Panc1 (cell line): ENCODE results near the gene YDJC. TPM values are rescaled to one million over a fixed set of nuclear protein-coding genes. Genes with fewer than 3 reads are reported as not detected.

Experiments used
- ATAC-seq: fragments of 200-7000 bp; cut with Tn5 transposase; 2 replicates; pipeline ENCODE4 v1.9.1; 2020; ENCODE audit warnings: mild to moderate bottlenecking, moderate library complexity
- BruUV-seq: library from RNA; stranded (reverse); fragments of 400-500 nt; replicated peaks from 2 replicates; lab custom pipeline; 2021; lab: Mats Ljungman, UMichigan
- CTCF ChIA-PET: fragments of 300-600 bp; sonication (Branson Sonifier 250); formaldehyde crosslinking; loops from one replicate; lab custom pipeline; 2022; ENCODE audit warnings: antibody characterized with exemption; lab: Charles Lee
- POLR2A ChIA-PET: fragments of 300-600 bp; sonication (Branson Sonifier 250); formaldehyde crosslinking; loops from one replicate; lab custom pipeline; 2022; ENCODE audit warnings: antibody characterized with exemption; lab: Charles Lee
- DNase-seq: peaks from one replicate; pipeline ENCODE4 v3.0.0-alpha.2; 2010; ENCODE audit warnings: low read depth, low spot score
- H3K27ac ChIP-seq: 2 replicates; pipeline ENCODE4 v1.5.1; 2011; ENCODE audit warnings: mild to moderate bottlenecking, low read length, inconsistent platforms
- H3K27me3 ChIP-seq: fragments of 200-500 bp; sonication (Bioruptor generic); 2 replicates; pipeline ENCODE4 v1.6.0; 2014; ENCODE audit warnings: low read length, inconsistent platforms; ENCODE audit not compliant: control insufficient read depth, insufficient read depth
- H3K36me3 ChIP-seq: fragments of 200-500 bp; sonication (Bioruptor generic); 2 replicates; pipeline ENCODE4 v1.5.1; 2014; ENCODE audit warnings: inconsistent platforms, mild to moderate bottlenecking, low read length, moderate library complexity; ENCODE audit not compliant: control insufficient read depth, insufficient read depth
- H3K4me1 ChIP-seq: 2 replicates; pipeline ENCODE4 v1.5.1; 2011; ENCODE audit warnings: inconsistent platforms, mild to moderate bottlenecking, low read length, moderate library complexity; ENCODE audit not compliant: control insufficient read depth, insufficient read depth
- H3K4me3 ChIP-seq, 2 experiments: 2 replicates each; pipeline ENCODE4 v1.5.1; 2011 to 2012; ENCODE audit warnings: low read depth in 2 of 2, low read length in 2 of 2, mild to moderate bottlenecking in 2 of 2, inconsistent platforms in 1 of 2, moderate library complexity in 1 of 2
- H3K9me3 ChIP-seq: fragments of 200-500 bp; sonication (Bioruptor generic); 2 replicates; pipeline ENCODE4 v1.5.1; 2014; ENCODE audit warnings: low read depth, mild to moderate bottlenecking, inconsistent platforms, low read length, moderate library complexity; ENCODE audit not compliant: control insufficient read depth, insufficient read depth
- POLR2AphosphoS5 ChIP-seq: IDR thresholded peaks from 2 replicates; pipeline ENCODE4 v1.6.1; 2012; ENCODE audit warnings: mild to moderate bottlenecking, low read depth, low read length, moderate library complexity
- SIN3A ChIP-seq: IDR thresholded peaks from 2 replicates; pipeline ENCODE4 v1.6.1; 2012; ENCODE audit warnings: low read depth, mild to moderate bottlenecking, low read length, moderate library complexity, borderline replicate concordance; ENCODE audit not compliant: insufficient read depth
- TCF7L2 ChIP-seq: IDR thresholded peaks from 2 replicates; pipeline ENCODE4 v1.6.1; 2011; ENCODE audit warnings: mild to moderate bottlenecking, low read depth, low read length, inconsistent platforms
- in situ Hi-C: cut with HindIII; loops from 2 replicates; pipeline ENCODE4 v1.10.0; 2016; ENCODE audit warnings: low sequenced_read_pairs, low pct_unique_long_range_greater_than_20kb
- intact Hi-C: fragments of 100-400 bp; cut with micrococcal nuclease; formaldehyde crosslinking; loops from one replicate; pipeline ENCODE4 v1.10.0; 2022; ENCODE audit not compliant: unreplicated experiment
- total RNA-seq: library from RNA; stranded (reverse); gene quantifications from one replicate; pipeline ENCODE4 v1.2.1, GENCODE V29; 2021; ENCODE audit not compliant: unreplicated experiment
- TF ChIP-seq, protein P1 (sequence below), 2 experiments: IDR thresholded peaks; 2 replicates each; pipeline ENCODE4 v1.6.1; 2011 to 2012; ENCODE audit warnings: low read depth in 2 of 2, control low read depth in 1 of 2, low read length in 1 of 2, mild to moderate bottlenecking in 1 of 2, moderate library complexity in 1 of 2; ENCODE audit not compliant: insufficient read depth in 1 of 2
- TF ChIP-seq, protein P2 (sequence below): fragments of 450-650 bp; IDR thresholded peaks from 2 replicates; pipeline ENCODE4 v1.5.1; 2017; ENCODE audit warnings: mild to moderate bottlenecking

YDJC gene
- total RNA-seq, 1 experiment from 2014 or later = 60.6 TPM

DNA sequence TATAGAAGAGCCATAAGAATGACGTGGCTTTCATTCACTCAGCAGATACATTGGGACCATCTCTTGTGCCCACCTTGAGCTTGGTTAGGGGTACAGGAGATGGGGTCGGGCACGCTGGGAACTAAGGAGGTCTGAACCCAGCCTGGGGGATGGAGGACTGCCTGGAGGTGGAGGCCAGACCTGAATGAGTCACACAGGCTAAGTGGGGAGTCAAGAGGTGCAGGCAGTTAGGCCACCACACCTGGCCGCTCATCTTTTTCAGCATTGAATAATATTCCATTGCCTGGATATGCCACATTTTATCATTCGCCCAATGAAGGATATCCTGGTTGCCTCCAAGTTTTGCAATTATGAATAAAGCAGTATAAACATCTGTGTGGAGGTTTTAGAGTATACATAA, 32.2 kb upstream of the YDJC start:
- in situ Hi-C loops (no loop called here), intact Hi-C loops (no loop called here)
- Histone ChIP-seq H3K4me3 (no peak overlapping the region), H3K36me3 (no peaks in the 10 kb centered on the region), H3K4me1 (no peaks in the 10 kb centered on the region; the same call in none of the 2 replicates), H3K27ac (no peak overlapping the region), H3K27me3 (no peaks in the 10 kb centered on the region), H3K9me3 (no peaks in the 10 kb centered on the region)
- no TSS peak for BruUV-seq
- TF ChIP-seq, protein P1, sequence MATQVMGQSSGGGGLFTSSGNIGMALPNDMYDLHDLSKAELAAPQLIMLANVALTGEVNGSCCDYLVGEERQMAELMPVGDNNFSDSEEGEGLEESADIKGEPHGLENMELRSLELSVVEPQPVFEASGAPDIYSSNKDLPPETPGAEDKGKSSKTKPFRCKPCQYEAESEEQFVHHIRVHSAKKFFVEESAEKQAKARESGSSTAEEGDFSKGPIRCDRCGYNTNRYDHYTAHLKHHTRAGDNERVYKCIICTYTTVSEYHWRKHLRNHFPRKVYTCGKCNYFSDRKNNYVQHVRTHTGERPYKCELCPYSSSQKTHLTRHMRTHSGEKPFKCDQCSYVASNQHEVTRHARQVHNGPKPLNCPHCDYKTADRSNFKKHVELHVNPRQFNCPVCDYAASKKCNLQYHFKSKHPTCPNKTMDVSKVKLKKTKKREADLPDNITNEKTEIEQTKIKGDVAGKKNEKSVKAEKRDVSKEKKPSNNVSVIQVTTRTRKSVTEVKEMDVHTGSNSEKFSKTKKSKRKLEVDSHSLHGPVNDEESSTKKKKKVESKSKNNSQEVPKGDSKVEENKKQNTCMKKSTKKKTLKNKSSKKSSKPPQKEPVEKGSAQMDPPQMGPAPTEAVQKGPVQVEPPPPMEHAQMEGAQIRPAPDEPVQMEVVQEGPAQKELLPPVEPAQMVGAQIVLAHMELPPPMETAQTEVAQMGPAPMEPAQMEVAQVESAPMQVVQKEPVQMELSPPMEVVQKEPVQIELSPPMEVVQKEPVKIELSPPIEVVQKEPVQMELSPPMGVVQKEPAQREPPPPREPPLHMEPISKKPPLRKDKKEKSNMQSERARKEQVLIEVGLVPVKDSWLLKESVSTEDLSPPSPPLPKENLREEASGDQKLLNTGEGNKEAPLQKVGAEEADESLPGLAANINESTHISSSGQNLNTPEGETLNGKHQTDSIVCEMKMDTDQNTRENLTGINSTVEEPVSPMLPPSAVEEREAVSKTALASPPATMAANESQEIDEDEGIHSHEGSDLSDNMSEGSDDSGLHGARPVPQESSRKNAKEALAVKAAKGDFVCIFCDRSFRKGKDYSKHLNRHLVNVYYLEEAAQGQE (IDR thresholded peaks at IDR 0.05; ENCODE audit: insufficient read depth in 1 of 2, low read depth in 2 of 2, low read length in 1 of 2) = no peak
- TF ChIP-seq, protein P2, sequence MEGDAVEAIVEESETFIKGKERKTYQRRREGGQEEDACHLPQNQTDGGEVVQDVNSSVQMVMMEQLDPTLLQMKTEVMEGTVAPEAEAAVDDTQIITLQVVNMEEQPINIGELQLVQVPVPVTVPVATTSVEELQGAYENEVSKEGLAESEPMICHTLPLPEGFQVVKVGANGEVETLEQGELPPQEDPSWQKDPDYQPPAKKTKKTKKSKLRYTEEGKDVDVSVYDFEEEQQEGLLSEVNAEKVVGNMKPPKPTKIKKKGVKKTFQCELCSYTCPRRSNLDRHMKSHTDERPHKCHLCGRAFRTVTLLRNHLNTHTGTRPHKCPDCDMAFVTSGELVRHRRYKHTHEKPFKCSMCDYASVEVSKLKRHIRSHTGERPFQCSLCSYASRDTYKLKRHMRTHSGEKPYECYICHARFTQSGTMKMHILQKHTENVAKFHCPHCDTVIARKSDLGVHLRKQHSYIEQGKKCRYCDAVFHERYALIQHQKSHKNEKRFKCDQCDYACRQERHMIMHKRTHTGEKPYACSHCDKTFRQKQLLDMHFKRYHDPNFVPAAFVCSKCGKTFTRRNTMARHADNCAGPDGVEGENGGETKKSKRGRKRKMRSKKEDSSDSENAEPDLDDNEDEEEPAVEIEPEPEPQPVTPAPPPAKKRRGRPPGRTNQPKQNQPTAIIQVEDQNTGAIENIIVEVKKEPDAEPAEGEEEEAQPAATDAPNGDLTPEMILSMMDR = no peak
- TF ChIP-seq TCF7L2 = no peak
- TF ChIP-seq POLR2AphosphoS5 = no peak
- no peak for TF ChIP-seq SIN3A
- ChIA-PET CTCF (no interaction called here), POLR2A (no interaction called here)
- no peak for ATAC-seq
- no peak for DNase-seq

DNA sequence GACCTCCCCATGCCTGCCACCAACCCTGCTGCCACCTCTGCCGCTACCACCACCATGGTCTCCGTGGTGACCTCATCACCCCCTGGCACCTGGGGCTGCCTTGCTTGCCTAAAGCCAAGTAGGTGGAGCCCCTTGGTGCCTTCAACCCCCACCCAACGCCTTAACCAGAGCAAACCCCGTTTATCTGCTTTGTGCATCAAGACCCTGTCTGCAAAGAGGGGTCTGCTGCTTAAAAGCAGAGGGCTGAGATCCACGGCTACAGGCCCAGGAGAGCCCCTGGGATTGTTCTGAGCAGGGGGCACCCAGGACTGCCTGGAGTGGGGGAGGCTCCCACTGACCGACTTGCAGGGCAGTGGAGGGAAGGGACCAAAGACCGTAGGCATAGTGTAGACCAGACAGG, 31.1 kb upstream of the YDJC start:
- in situ Hi-C loops = no loop called here
- no TSS peak for BruUV-seq

More for the DNA sequence above, 31.1 kb upstream of the YDJC start:
- Histone ChIP-seq H3K27ac (no peak overlapping the region), H3K9me3 (no peaks in the 10 kb centered on the region), H3K4me1 (peaks cover 2% of the 10 kb centered on the region), H3K36me3 (no peaks in the 10 kb centered on the region), H3K27me3 (no peaks in the 10 kb centered on the region), H3K4me3 (no peak overlapping the region)
- TF ChIP-seq, protein P2 = no peak
- TF ChIP-seq TCF7L2 (no peak), POLR2AphosphoS5 (no peak), SIN3A (no peak)
- TF ChIP-seq, protein P1 (IDR thresholded peaks at IDR 0.05; ENCODE audit: insufficient read depth in 1 of 2, low read depth in 2 of 2, low read length in 1 of 2) = no peak
- ChIA-PET POLR2A (no interaction called here), CTCF (no interaction called here)
- intact Hi-C loops = no loop called here
- DNase-seq (no peak), ATAC-seq (no peak)
